H1 (cell line): ENCODE data around the gene ABCC9. TPM values are rescaled to one million over a fixed set of nuclear protein-coding genes. Genes with fewer than 3 reads are reported as not detected.

Experiments
- BCL11A ChIP-seq, 2 experiments: IDR thresholded peaks; one replicate each; pipeline ENCODE4 v1.6.1; 2011; ENCODE audit warnings: low read depth in 2 of 2, low read length in 2 of 2, mild to moderate bottlenecking in 2 of 2
- BRCA1 ChIP-seq: IDR thresholded peaks from 2 replicates; pipeline ENCODE4 v1.6.1; 2012; ENCODE audit warnings: low read depth, low read length, improper control_type of control experiment
- CBX5 ChIP-seq: fragments of 300-800, 300-1000 bp; sonication (generic); IDR thresholded peaks from 2 replicates; pipeline ENCODE4 v1.7.1; 2016; ENCODE audit warnings: antibody characterized with exemption, low read length, low read depth
- CHD1 ChIP-seq: IDR thresholded peaks from 2 replicates; pipeline ENCODE4 v1.6.1; 2012; ENCODE audit warnings: low read depth, low read length, improper control_type of control experiment
- CHD2 ChIP-seq: IDR thresholded peaks from 2 replicates; pipeline ENCODE4 v1.6.1; 2012; ENCODE audit warnings: low read length, improper control_type of control experiment
- CREB1 ChIP-seq: IDR thresholded peaks from 2 replicates; pipeline ENCODE4 v1.6.1; 2012; ENCODE audit warnings: inconsistent platforms
- FOSL1 ChIP-seq: IDR thresholded peaks from 2 replicates; pipeline ENCODE4 v1.6.1; 2011; ENCODE audit warnings: mild to moderate bottlenecking, low read depth, low read length, moderate library complexity; ENCODE audit not compliant: insufficient read depth
- GABPA ChIP-seq: IDR thresholded peaks from 2 replicates; pipeline ENCODE4 v1.6.1; 2011; ENCODE audit warnings: mild to moderate bottlenecking, low read length, moderate library complexity, borderline replicate concordance; ENCODE audit not compliant: insufficient read depth
- GTF2F1 ChIP-seq: IDR thresholded peaks from 2 replicates; pipeline ENCODE4 v1.6.1; 2012; ENCODE audit warnings: low read depth, low read length, improper control_type of control experiment, borderline replicate concordance
- KDM1A ChIP-seq: fragments of 200-600, 300-600 bp; sonication (generic); IDR thresholded peaks from 2 replicates; pipeline ENCODE4 v1.7.1; 2016; ENCODE audit warnings: mild to moderate bottlenecking, low read length, borderline replicate concordance
- MAFK ChIP-seq: IDR thresholded peaks from 2 replicates; pipeline ENCODE4 v1.6.1; 2012; ENCODE audit warnings: low read depth, mild to moderate bottlenecking, improper control_type of control experiment, low read length
- NANOG ChIP-seq: IDR thresholded peaks from 2 replicates; pipeline ENCODE4 v1.6.1; 2011; ENCODE audit warnings: low read length, low read depth, mild to moderate bottlenecking, inconsistent platforms; ENCODE audit not compliant: insufficient read depth, poor library complexity, severe bottlenecking
- POLR2A ChIP-seq, 2 experiments: IDR thresholded peaks; 1 replicate in 1 of 2; 2 replicates in 1 of 2; pipeline ENCODE4 v1.6.1; 2011; ENCODE audit warnings: low read depth in 2 of 2, low read length in 2 of 2, mild to moderate bottlenecking in 2 of 2; ENCODE audit errors: control extremely low read depth in 1 of 2
- POU5F1 ChIP-seq: IDR thresholded peaks from 2 replicates; pipeline ENCODE4 v1.6.1; 2011; ENCODE audit warnings: low read depth, mild to moderate bottlenecking, low read length, moderate library complexity
- RXRA ChIP-seq: IDR thresholded peaks from 2 replicates; pipeline ENCODE4 v1.6.1; 2011; ENCODE audit warnings: low read depth, mild to moderate bottlenecking, low read length, moderate library complexity; ENCODE audit not compliant: insufficient read depth
- SP1 ChIP-seq: IDR thresholded peaks from 2 replicates; pipeline ENCODE4 v1.6.1; 2011; ENCODE audit warnings: low read depth, low read length
- SP2 ChIP-seq: IDR thresholded peaks from 2 replicates; pipeline ENCODE4 v1.6.1; 2012; ENCODE audit warnings: mild to moderate bottlenecking, low read length, inconsistent platforms
- SP4 ChIP-seq: IDR thresholded peaks from 2 replicates; pipeline ENCODE4 v1.6.1; 2012; ENCODE audit warnings: low read length, inconsistent platforms
- SUZ12 ChIP-seq: fragments of 200-600 bp; sonication (generic); IDR thresholded peaks from 2 replicates; pipeline ENCODE4 v1.6.1; 2012; ENCODE audit warnings: mild to moderate bottlenecking, inconsistent platforms, low read length, moderate library complexity, mixed read lengths
- TEAD4 ChIP-seq: IDR thresholded peaks from 2 replicates; pipeline ENCODE4 v1.6.1; 2012; ENCODE audit warnings: low read depth, low read length, inconsistent platforms, mixed read lengths
- YY1 ChIP-seq: IDR thresholded peaks from 2 replicates; pipeline ENCODE4 v1.6.1; 2011; ENCODE audit warnings: low read depth, mild to moderate bottlenecking, low read length
- polyA plus RNA-seq, 7 experiments: library from polyadenylated mRNA; depleted of rRNA in 3 of 7; stranded (reverse) in 5 of 7; unstranded in 2 of 7; fragments of >200 nt in 5 of 7; fragments of 200-250 nt in 2 of 7; gene quantifications; 1 replicate in 5 of 7; 2 replicates in 1 of 7; 4 replicates in 1 of 7; pipeline versions ENCODE4 v1.2.1 to v1.2.3, GENCODE V29; 2011 to 2013; ENCODE audit warnings: missing spikeins in 2 of 7, mixed read lengths in 2 of 7
- total RNA-seq: library from RNA; stranded (reverse); fragmentation: NEBNext Ultra II Directional; extraction: Animal tissue kit (Norgen Biotek cat#: 25700); gene quantifications from 2 replicates; pipeline ENCODE4 v1.2.1, GENCODE V29; 2021
- TF ChIP-seq, protein P1 (sequence below): IDR thresholded peaks from 2 replicates; pipeline ENCODE4 v1.6.1; 2012; ENCODE audit warnings: inconsistent platforms
- TF ChIP-seq, protein P2 (sequence below): IDR thresholded peaks from 2 replicates; pipeline ENCODE4 v1.6.1; 2011; ENCODE audit warnings: low read length, improper control_type of control experiment
- TF ChIP-seq, protein P3 (sequence below): IDR thresholded peaks from 2 replicates; pipeline ENCODE4 v1.6.1; 2012; ENCODE audit warnings: inconsistent platforms

The ABCC9 gene
- total and polyA plus RNA-seq, 2 of the 8 experiments (the other 6 are each of a cell fraction or from before 2014, with no cell fraction given): under 0.01 TPM; not detected in 1

DNA sequence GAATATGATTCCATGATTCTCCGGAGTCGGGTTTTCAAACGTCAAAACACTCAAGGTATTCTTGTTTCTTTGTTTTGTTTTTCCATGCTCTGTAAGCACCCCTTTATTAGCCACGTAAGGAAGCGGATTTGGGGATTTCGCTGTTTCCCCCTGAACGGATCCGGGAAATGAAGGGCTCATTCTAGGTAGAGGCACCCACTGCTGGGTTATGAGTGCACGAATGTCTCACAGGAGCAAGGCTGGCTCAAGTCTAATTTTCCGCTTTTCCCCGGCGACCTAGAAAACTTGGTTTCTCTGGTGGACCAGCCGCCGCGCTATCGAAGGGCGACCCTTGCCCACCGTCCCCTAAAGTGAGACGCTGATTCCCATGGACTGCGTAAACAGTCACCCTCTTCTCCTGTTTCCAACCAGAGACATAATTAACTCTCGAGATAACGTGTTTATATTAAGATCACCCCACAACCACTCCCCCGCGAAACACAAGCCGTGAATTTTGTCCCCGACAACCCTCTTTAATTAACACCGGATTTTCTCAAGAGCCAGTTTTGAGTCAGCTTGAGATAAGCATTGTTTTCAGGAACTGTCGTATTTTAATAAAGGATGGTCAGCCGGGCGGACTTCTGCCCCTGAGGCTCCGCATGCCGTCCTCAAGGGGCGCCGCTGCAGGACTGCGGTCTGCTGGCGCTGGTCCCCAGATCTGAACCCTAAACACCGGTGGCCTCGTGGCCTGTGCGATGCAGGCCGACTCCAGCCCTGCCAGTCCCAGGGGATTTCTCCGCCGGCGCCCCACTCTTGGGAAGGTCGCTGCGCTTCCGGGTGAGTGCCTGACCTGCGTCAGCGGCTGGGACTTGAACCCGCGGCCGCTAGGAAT lies 515 bp upstream of the ABCC9 start (continued):
- TF ChIP-seq BCL11A (IDR thresholded peaks at IDR 0.05; ENCODE audit: low read depth in 2 of 2, low read length in 2 of 2) (no peak), YY1 (no peak; the same call in 1 of the 2 replicates), POLR2A (IDR thresholded peaks at IDR 0.05; ENCODE audit: control extremely low read depth in 1 of 2, low read depth in 2 of 2, low read length in 2 of 2) (0 out of 3 replicates have a peak, but pooled peaks of 1 of the 2 experiments have one; percentile 24), POU5F1 (no peak), SP2 (no peak), NANOG (no peak), GABPA (no peak), SUZ12 (peak; percentile 69; the same call in 1 of the 2 replicates), BRCA1 (no peak), TEAD4 (peak; percentile 95), GTF2F1 (no peak), CHD1 (no peak), CHD2 (no peak), KDM1A (peak; percentile 83; the same call in 1 of the 2 replicates), RXRA (no peak), MAFK (no peak), SP4 (no peak), CREB1 (no peak; the same call in 1 of the 2 replicates), FOSL1 (no peak), SP1 (no peak), CBX5 (no peak)
- TF ChIP-seq, protein P1, sequence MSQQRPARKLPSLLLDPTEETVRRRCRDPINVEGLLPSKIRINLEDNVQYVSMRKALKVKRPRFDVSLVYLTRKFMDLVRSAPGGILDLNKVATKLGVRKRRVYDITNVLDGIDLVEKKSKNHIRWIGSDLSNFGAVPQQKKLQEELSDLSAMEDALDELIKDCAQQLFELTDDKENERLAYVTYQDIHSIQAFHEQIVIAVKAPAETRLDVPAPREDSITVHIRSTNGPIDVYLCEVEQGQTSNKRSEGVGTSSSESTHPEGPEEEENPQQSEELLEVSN: peak; percentile 58
- TF ChIP-seq, protein P2, sequence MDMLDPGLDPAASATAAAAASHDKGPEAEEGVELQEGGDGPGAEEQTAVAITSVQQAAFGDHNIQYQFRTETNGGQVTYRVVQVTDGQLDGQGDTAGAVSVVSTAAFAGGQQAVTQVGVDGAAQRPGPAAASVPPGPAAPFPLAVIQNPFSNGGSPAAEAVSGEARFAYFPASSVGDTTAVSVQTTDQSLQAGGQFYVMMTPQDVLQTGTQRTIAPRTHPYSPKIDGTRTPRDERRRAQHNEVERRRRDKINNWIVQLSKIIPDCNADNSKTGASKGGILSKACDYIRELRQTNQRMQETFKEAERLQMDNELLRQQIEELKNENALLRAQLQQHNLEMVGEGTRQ: no peak
- TF ChIP-seq, protein P3, sequence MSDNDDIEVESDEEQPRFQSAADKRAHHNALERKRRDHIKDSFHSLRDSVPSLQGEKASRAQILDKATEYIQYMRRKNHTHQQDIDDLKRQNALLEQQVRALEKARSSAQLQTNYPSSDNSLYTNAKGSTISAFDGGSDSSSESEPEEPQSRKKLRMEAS: peak; percentile 92
